NCI-H69 (cell line): ENCODE results near the gene GAA.
A peak's percentile ranks its signal among the peaks of the same experiment; 100 is the strongest.

Source experiments
- DNase-seq: peaks from one replicate; lab custom pipeline; 2025; lab: John Stamatoyannopoulos, UW

Gene GAA

DNA sequence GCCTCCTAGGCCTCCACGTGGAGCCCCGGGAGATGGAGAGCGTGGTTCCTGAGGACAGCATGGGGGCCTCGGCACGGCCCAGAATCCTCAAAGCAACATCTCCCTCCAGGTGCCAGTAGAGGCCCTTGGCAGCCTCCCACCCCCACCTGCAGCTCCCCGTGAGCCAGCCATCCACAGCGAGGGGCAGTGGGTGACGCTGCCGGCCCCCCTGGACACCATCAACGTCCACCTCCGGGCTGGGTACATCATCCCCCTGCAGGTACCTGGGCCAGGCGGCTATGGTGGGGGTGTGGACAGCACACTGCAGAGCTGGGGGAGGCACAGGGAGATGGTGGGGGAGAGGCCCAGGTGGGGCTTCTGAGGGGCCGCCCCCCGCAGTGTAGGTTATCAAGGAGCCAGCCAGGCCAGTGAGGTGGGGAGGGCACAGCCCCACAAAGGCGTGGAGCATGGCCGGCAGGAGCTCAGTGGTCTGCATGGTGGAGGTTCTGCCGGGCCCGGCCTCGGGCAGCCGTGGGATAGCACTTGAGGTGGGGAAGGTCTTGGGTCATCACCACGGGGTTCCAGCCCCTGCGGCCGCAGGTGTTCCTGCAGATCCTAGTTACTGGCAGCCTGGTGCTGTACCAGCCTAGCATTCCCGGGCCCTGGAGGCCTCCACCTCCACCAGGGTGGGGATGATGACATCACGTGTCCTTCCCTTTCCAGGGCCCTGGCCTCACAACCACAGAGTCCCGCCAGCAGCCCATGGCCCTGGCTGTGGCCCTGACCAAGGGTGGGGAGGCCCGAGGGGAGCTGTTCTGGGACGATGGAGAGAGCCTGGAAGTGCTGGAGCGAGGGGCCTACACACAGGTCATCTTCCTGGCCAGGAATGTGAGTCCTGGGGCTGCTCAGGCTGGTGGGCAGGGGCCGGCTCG lies 16.4 kb downstream of the GAA start:
- DNase-seq: no peak

- no peak for DNase-seq
Observed at GRCh38 chr17:80118601-80119270, 17.4 kb downstream of the GAA start.

DNA sequence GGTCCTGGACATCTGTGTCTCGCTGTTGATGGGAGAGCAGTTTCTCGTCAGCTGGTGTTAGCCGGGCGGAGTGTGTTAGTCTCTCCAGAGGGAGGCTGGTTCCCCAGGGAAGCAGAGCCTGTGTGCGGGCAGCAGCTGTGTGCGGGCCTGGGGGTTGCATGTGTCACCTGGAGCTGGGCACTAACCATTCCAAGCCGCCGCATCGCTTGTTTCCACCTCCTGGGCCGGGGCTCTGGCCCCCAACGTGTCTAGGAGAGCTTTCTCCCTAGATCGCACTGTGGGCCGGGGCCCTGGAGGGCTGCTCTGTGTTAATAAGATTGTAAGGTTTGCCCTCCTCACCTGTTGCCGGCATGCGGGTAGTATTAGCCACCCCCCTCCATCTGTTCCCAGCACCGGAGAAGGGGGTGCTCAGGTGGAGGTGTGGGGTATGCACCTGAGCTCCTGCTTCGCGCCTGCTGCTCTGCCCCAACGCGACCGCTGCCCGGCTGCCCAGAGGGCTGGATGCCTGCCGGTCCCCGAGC lies 17.9 kb downstream of the GAA start:
- DNase-seq: peak; percentile 71

GRCh38 chr17:80119839-80120238 lies 18.5 kb downstream of the GAA start:
- DNase-seq: no peak

- no peak for DNase-seq
Observed at GRCh38 chr17:80122026-80122575, 20.7 kb downstream of the GAA start.

GRCh38 chr17:80122926-80123505 lies 21.6 kb downstream of the GAA start:
- DNase-seq: no peak

DNA sequence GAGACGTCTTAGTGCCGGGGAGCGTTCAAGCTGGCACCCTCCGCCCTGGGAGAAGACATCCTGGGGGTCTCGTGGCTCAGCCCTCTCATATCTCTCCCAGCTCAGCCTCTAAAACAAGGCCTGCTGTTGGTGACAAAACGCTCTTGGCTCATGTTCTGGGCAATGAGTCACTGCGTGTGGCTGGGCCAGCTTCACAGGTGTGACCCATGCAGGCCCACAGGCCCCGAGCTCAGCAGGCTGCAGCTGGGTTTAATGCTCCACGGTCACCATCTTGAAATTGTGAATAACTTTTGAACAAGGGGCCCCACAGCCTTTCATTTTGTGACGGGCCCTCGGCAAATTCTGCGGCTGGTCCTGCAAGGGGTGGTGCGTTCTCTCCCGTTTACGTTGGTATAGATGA lies 22.4 kb downstream of the GAA start:
- no peak for DNase-seq

DNA sequence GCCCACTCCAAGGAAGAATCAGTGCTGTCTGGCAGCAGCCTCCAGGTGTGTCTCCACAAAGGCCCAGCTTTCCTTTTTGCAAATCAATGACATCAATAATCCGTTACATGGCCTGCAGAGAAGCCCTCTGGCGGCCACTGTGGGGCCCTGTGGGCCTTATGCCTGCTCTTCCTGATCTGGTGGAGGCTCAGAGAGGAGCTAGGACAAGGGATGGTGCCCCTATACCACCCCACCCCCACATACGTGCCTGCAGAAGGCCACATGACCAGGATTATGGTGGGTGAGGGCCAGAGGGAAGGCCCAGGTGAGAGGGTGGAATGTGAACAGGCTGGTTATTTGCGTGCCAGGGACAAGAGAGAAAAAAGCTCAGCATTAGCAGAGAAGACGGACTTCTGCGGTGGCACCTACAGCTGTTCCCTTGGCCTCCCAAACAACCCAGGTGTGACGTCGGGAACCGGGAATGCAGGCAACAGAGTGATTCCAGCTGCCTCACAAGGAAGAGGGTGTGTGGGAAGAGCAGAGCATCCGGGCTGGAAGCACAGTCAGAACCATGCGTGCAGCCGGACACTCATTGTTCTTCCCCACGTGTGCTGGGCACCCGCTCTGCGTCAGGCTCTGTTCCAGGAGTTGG lies 23.1 kb downstream of the GAA start:
- DNase-seq: peak; percentile 49

- DNase-seq: no peak
Observed at GRCh38 chr17:80125656-80126448, 24.5 kb downstream of the GAA start.

DNA sequence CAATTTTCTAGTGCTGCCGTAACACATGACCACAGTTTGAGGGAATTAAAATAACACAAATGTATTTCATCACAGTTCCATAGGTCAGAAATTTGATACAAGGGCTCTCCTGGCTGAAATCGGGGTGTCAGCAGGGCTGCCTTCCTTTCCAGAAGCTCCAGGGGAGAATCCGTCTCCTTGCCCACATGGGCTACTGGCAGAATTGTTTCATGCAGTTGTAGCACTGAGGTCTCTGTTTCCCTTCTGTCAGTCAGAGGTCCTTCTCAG lies 25.0 kb downstream of the GAA start:
- DNase-seq: no peak

- DNase-seq: peak; percentile 21
Observed at GRCh38 chr17:80129006-80129565, 27.7 kb downstream of the GAA start.

DNA sequence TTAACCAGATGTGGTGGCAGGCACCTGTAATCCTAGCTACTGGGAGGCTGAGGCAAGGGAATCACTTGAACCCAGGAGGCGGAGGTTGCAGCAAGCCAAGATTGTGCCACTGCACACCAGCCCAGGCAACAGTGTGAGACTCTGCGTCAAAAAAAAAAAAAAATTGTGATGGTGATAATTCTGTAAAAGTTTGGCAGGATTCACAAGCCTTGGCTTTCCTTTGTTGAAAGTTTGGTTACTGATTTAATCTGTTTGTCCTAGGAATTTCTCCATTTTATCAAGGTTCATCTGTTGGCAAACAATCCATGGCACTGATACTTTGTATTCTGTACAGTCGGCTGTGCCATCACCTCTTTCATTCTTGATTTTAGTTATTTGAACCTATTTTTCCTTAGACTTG lies 29.6 kb downstream of the GAA start:
- DNase-seq: no peak

DNA sequence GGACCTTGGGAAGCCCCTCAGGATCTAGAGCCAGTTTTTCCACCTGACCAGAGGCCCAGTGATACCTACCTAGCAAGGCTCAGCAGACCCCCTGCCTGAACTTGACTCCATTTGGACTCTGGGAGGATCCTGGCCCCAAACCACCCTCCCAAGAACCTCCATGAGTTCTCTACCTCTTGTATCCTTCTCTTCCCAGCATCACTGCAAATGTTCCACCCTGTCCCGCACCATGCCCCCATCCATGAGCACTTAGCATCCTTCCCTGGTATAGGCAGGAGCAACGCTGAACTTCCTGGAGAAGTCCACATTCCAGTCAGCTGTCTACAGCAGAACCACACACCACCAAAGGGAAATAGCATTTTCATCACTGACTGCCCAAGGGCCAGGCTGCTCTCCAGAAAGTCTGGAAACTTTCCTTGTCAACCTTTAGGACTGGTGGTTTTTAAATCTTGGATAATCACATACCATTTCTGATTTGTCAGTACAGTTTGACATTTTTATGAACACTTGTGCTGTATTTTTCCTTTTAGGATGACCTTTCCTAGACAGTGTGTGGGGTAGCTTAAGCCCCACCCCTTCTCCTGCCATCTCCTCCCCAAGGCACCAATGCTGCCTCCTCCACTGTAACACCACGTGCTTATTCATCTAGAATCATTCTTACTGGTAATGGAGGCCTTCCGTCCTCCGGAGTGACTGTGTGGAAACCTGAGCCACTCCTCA lies 31.7 kb downstream of the GAA start:
- DNase-seq: no peak

DNA sequence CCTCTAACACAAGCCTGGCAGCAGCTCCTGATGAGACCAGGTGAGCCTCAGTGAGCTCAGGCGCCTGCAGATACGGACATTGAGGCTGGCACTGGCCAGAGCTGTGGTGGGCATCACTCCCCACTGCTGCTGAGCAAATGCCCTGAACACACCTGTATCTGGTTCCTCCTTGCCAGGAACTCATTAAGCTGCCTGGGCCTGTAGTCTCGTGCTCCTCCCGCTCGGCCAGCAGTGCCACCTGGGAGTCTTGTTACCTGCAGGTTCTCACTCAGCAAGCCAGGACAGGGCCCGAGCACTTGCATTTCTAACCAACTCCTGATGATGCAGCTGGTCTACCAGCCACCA lies 32.2 kb downstream of the GAA start:
- no peak for DNase-seq

GRCh38 chr17:80137131-80137530 lies 35.8 kb downstream of the GAA start:
- no peak for DNase-seq

DNA sequence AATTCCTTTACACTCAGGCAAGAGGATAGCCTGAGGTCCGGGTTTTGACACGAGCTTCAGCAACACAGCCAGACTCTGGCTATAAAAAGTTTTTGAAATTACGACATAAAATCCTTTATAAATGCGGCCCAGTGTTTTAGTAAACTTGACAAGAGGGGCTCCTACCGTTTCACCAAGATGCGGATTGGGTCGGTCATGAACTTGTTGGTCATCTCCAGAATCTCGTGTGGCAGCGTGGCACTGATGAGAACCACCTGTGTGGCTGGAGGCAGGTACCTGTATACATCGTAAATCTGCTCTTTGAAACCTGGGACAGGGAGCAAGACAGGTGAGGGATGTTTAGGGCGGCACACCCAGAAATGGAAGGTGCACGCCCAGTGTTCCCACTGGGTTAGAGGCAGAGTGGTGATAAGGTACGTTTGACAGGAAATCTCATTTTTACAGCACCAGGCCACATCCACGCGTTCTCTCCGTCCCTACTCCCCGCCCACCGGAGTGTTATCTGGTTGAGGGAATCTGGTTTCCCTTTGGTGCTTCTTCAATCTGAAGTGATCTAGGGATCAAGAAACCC lies 37.6 kb downstream of the GAA start:
- no peak for DNase-seq

DNA sequence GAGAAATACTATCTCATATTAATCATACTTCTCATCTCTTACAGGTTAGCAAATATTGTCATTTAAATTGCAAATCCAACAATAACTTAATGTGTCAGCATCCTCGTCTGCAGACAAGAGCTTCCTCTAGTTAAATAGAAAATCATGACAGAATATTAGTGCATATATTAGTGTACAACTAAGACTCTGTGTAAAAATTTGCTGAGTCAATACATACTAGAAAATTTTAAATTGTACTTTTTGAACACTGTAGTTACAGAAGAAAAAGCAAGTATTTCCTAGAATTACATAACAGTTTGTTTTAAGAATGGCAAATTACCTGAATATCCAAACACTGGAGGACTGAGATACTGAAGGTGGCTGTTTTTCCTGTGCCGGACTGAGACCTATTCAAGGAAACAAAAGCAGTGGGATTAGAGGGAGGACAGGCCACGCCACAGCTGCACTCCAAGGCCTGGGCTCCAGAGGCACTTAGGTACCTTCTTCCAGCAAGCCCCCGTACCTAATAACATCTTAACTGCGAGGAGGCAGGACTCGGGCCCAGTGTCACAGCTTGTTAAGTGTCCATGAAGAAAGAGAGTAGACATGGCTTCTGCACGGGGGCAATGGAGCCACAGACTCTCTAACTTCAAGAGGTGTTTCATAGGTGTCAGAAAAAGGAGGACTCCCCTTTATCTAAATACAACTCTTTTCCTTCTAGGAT lies 40.2 kb downstream of the GAA start:
- DNase-seq: no peak

DNA sequence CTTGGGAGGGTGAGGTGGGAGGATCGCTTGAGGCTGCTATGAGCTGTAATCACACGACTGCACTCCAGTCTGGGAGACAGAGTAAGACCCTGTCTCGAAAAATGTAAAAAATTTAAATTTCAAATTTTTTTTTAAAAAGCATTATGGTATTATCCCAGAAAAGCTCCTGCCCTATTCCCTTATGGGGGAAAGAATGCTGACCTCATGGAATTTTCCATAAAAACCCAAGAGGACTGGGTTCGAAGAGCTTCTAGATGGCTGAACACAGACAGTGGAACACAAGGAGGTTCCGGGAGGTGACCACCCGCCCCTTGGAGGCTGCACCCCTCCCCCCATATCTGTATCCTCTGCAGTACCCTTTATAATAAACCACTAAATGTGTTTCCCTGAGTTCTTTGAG lies 41.5 kb downstream of the GAA start:
- no peak for DNase-seq
